SJCRH30 (cell line): ENCODE measurements around the gene TSPY8. TPM values are rescaled to one million over a fixed set of nuclear protein-coding genes. Genes with fewer than 3 reads are reported as not detected.
"Not testable (repeated sequence)": the region's sequence is repeated elsewhere in the genome, so short reads cannot be mapped to it uniquely, and the experiment has no call there.

Experiments used
- DNase-seq, 2 experiments: peaks; one replicate each; pipeline ENCODE4 v3.0.0-alpha.2; 2015 to 2020
- H3K27ac ChIP-seq: fragments of 250-450 bp; sonication (Bioruptor Pico); 2 replicates; pipeline ENCODE4 v1.5.1; 2020; ENCODE audit warnings: mild to moderate bottlenecking, moderate library complexity
- H3K27me3 ChIP-seq: fragments of 250-450 bp; sonication (Bioruptor Pico); 2 replicates; pipeline ENCODE4 v1.5.1; 2020; ENCODE audit warnings: mild to moderate bottlenecking, moderate library complexity
- H3K36me3 ChIP-seq: fragments of 250-450 bp; sonication (Bioruptor Pico); 2 replicates; pipeline ENCODE4 v1.5.1; 2020; ENCODE audit warnings: mild to moderate bottlenecking, moderate library complexity
- H3K4me1 ChIP-seq: fragments of 250-450 bp; sonication (Bioruptor Pico); 2 replicates; pipeline ENCODE4 v1.5.1; 2020; ENCODE audit warnings: mild to moderate bottlenecking, moderate library complexity
- H3K4me3 ChIP-seq: fragments of 250-450 bp; sonication (Bioruptor Pico); 2 replicates; pipeline ENCODE4 v1.5.1; 2020; ENCODE audit warnings: mild to moderate bottlenecking, moderate library complexity
- H3K9me3 ChIP-seq: fragments of 250-450 bp; sonication (Bioruptor Pico); replicated peaks from 2 replicates; pipeline ENCODE4 v1.5.1; 2020; ENCODE audit warnings: mild to moderate bottlenecking, moderate library complexity
- total RNA-seq: library from RNA; depleted of rRNA; stranded (reverse); fragments of >200 nt; shearing (Covaris generic); gene quantifications from 2 replicates; pipeline ENCODE4 v1.2.3, GENCODE V29; 2014; rRNA removed

The TSPY8 gene
- not detected in 2 replicates for total RNA-seq

- not testable (repeated sequence) for H3K36me3 ChIP-seq, H3K4me1 ChIP-seq, H3K4me3 ChIP-seq, H3K9me3 ChIP-seq, H3K27ac ChIP-seq, DNase-seq, H3K27me3 ChIP-seq
Observed at GRCh38 chrY:9357497-9357896, at the start of gene TSPY8. TSPY8 (plus strand) TSS chrY:9357797; CDS start chrY:9357843, 46 bp downstream.

GRCh38 chrY:9320996-9321395 lies 36.6 kb upstream of the TSPY8 start:
- no peaks in the 10 kb centered on the region for H3K36me3 ChIP-seq
- H3K4me3 ChIP-seq = no peak overlapping the region
- H3K9me3 ChIP-seq = no peaks in the 10 kb centered on the region
- H3K27me3 ChIP-seq = no peaks in the 10 kb centered on the region
- DNase-seq = peak; percentile 1
- no peak overlapping the region for H3K27ac ChIP-seq
- H3K4me1 ChIP-seq = no peaks in the 10 kb centered on the region

GRCh38 chrY:9337164-9337563 lies 20.4 kb upstream of the TSPY8 start, which contains the start of gene TSPY4:
TSPY4 (plus strand) TSS chrY:9337464; CDS start chrY:9337510, 46 bp downstream.
- H3K27ac ChIP-seq, H3K9me3 ChIP-seq, DNase-seq, H3K4me1 ChIP-seq, H3K27me3 ChIP-seq, H3K4me3 ChIP-seq, H3K36me3 ChIP-seq: not testable (repeated sequence)

- not testable (repeated sequence) for H3K27me3 ChIP-seq, DNase-seq, H3K27ac ChIP-seq, H3K4me3 ChIP-seq, H3K4me1 ChIP-seq, H3K9me3 ChIP-seq, H3K36me3 ChIP-seq
Observed at GRCh38 chrY:9396527-9396926, 38.9 kb downstream of the TSPY8 start.

GRCh38 chrY:9398121-9398520 lies 40.5 kb downstream of the TSPY8 start, which contains the start of gene TSPY3:
TSPY3 (plus strand) TSS chrY:9398421; CDS start chrY:9398467, 46 bp downstream.
- DNase-seq, H3K27me3 ChIP-seq, H3K36me3 ChIP-seq, H3K27ac ChIP-seq, H3K4me3 ChIP-seq, H3K9me3 ChIP-seq, H3K4me1 ChIP-seq: not testable (repeated sequence)

Other genes with a start within 250 kb of the TSPY8 start
- gene TSPY4, start 20.3 kb upstream of the TSPY8 start, total RNA-seq = not detected in 2 replicates
- not detected in 2 replicates for gene TSPY3, start 40.6 kb downstream of the TSPY8 start, total RNA-seq
- gene TSPY1, start 109.2 kb downstream of the TSPY8 start, total RNA-seq = not detected in 2 replicates
- not detected in 2 replicates for gene TSPY9, start 129.5 kb downstream of the TSPY8 start, total RNA-seq
- gene TSPY10, start 170.1 kb downstream of the TSPY8 start, total RNA-seq = not detected in 2 replicates